HCT116 (cell line): ENCODE measurements around the gene ESPN.

Source experiments
- CTCF ChIP-seq, 3 experiments: fragments of 200-600 bp in 1 of 3; sonication (generic) in 1 of 3; IDR thresholded peaks in 2 of 3; conservative IDR thresholded peaks in 1 of 3; 2 replicates each; pipeline ENCODE4 v1.5.1; 2012 to 2017; ENCODE audit warnings: low read depth in 2 of 3, low read length in 2 of 3, antibody characterized with exemption in 1 of 3, borderline replicate concordance in 1 of 3, control low read depth in 1 of 3, mild to moderate bottlenecking in 1 of 3, mixed read lengths in 1 of 3, mixed run types in 1 of 3, moderate library complexity in 1 of 3; ENCODE audit not compliant: insufficient read depth in 1 of 3
- EGR1 ChIP-seq: IDR thresholded peaks from 2 replicates; pipeline ENCODE4 v1.6.1; 2012; ENCODE audit warnings: low read depth
- EZH2phosphoT487 ChIP-seq: fragments of 200-600 bp; IDR thresholded peaks from 2 replicates; pipeline ENCODE4 v1.6.1; 2018; ENCODE audit warnings: antibody characterized with exemption, borderline replicate concordance
- RAD21 ChIP-seq: IDR thresholded peaks from 2 replicates; pipeline ENCODE4 v1.6.1; 2012; ENCODE audit warnings: low read depth, mild to moderate bottlenecking
- YY1 ChIP-seq: IDR thresholded peaks from 2 replicates; pipeline ENCODE4 v1.6.1; 2011; ENCODE audit warnings: low read length, low read depth, moderate library complexity, mild to moderate bottlenecking; ENCODE audit not compliant: insufficient replicate concordance; ENCODE audit errors: extremely low read depth

- no peak for TF ChIP-seq CTCF (IDR thresholded peaks at IDR 0.05 in 2 of 3, conservative IDR thresholded peaks at IDR 0.05 in 1 of 3; ENCODE audit: borderline replicate concordance in 1 of 3, insufficient read depth in 1 of 3, low read depth in 2 of 3, low read length in 2 of 3)
- TF ChIP-seq RAD21, result no peak
- TF ChIP-seq EGR1, result no peak
- TF ChIP-seq YY1, result no peak
- no peak for TF ChIP-seq EZH2phosphoT487
These were observed 16.6 kb upstream of the ESPN start for GRCh38 chr1:6408023-6408422.
